Dermis microvascular lymphatic vessel endothelial cell (primary cell): ENCODE results near the gene GJE1. TPM values are rescaled to one million over a fixed set of nuclear protein-coding genes. Genes with fewer than 3 reads are reported as not detected.

ENCODE experiments used
- DNase-seq, 2 donors: peaks; one replicate each; pipeline versions ENCODE4 v3.0.0 to v3.0.0-alpha.2; 2010; ENCODE audit warnings: low read depth in 2 of 2
- total RNA-seq: library from RNA; depleted of rRNA; stranded (reverse); fragments of >200 nt; gene quantifications from 2 replicates; pipeline ENCODE4 v1.2.1, GENCODE V29; 2014

GJE1 gene
- total RNA-seq, 1 donor from 2014 or later, result not detected

GRCh38 chr6:142165227-142165626 lies 32.5 kb downstream of the GJE1 start:
- DNase-seq, result no peak

GRCh38 chr6:142167071-142167470 lies 34.3 kb downstream of the GJE1 start:
- peak in 1 of 2 donors; percentile 16 for DNase-seq

- peak in 1 of 2 donors; percentile 50 for DNase-seq
These were observed 34.8 kb downstream of the GJE1 start for GRCh38 chr6:142167486-142167885.

GRCh38 chr6:142171351-142171750 lies 38.6 kb downstream of the GJE1 start:
- no peak for DNase-seq

- no peak for DNase-seq
These were observed 40.0 kb downstream of the GJE1 start for GRCh38 chr6:142172758-142173157.

- DNase-seq, result no peak
These were observed 41.3 kb downstream of the GJE1 start for GRCh38 chr6:142173980-142174379.

- no peak for DNase-seq
These were observed 42.0 kb downstream of the GJE1 start for GRCh38 chr6:142174703-142175102.

- no peak for DNase-seq
These were observed 45.4 kb downstream of the GJE1 start for GRCh38 chr6:142178129-142178528.

- no peak for DNase-seq
These were observed 49.3 kb downstream of the GJE1 start for GRCh38 chr6:142182004-142182403.

GRCh38 chr6:142183351-142183750 lies 50.6 kb downstream of the GJE1 start:
- no peak for DNase-seq

- DNase-seq, result no peak
These were observed 51.6 kb downstream of the GJE1 start for GRCh38 chr6:142184307-142184706.

Other genes starting within 250 kb of the GJE1 start
- not detected in 2 replicates for gene NMBR, start 14.2 kb downstream of the GJE1 start, total RNA-seq
- 21.7 and 27.2 TPM in 2 replicates for gene VTA1, start 14.3 kb downstream of the GJE1 start, total RNA-seq
- 3.3 and 7.6 TPM in 2 replicates for gene ADGRG6, start 169.1 kb downstream of the GJE1 start, total RNA-seq